ENCODE data around the gene EIPR1. TPM values are rescaled to one million over a fixed set of nuclear protein-coding genes. Genes with fewer than 3 reads are reported as not detected.

The EIPR1 gene
- total RNA-seq, 1 donor from 2014 or later: 43.3 TPM

DNA sequence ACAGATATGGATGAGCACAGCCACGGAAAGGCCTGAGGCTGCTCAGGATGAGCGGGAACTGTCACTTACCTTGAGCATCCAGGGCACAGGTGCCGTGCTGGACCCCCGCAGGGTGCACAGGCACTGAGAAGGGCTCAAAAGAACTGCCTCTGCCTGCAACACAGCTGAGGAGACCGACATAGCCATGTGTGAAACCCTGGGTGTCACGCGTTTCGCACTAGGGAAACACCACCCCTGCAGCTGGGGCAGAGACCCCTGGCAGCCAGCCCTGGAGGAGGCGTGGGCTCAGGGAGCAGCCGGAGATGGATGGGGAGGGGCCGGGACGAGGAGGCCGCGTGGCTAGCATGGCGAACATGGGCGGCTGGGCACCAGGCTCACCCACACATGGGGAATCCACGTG is 228.9 kb downstream of the EIPR1 start:
- DNase-seq (ENCODE audit: low read depth): no peak

GRCh38 chr2:3147651-3148530 is 229.7 kb downstream of the EIPR1 start:
- no peak for DNase-seq (ENCODE audit: low read depth)

DNA sequence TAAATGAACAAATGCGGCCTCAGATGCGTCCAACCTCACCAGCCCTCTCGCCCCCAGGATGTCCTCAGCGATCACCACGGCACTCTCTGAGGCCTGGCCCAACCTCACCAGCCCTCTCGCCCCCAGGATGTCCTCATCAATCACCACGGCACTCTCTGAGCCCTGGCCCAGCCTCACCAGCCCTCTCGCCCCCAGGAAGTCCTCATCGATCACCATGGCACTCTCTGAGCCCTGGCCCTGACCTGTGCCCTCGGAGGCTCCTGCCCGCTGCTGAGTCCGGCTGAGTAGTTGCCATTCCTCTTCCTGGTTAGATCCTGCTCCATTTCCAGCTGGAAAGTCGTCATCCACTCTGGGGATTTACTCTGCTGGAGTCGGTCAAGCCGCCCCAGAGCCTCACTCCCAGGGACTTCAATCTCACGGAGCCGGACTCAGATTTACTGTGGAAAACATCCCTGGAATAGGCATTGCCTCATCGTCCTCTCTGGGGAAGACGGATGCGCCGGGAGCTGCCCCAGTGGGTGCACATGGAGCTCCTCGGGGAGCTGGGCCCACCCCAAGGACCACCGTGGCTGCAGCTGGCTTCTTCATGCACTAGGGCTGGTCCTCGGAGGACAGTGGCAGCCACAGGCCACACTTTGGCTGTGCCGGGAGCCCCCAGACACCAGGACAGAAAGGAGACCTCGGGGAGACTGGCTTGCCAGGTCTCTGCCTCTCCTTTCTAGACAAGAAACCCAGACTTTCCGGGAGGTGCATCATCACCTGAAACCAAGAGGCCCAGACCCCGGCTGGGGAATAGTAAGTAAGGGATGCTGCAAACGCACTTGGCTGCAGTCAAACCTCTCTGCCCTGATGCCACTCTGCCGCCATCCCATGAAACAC is 230.6 kb downstream of the EIPR1 start:
- DNase-seq (ENCODE audit: low read depth): no peak

- no peak for DNase-seq (ENCODE audit: low read depth)
Measured at GRCh38 chr2:3146175-3146574, 231.4 kb downstream of the EIPR1 start.

- no peak for DNase-seq (ENCODE audit: low read depth)
Measured at GRCh38 chr2:3145471-3146021, 232.1 kb downstream of the EIPR1 start.

DNA sequence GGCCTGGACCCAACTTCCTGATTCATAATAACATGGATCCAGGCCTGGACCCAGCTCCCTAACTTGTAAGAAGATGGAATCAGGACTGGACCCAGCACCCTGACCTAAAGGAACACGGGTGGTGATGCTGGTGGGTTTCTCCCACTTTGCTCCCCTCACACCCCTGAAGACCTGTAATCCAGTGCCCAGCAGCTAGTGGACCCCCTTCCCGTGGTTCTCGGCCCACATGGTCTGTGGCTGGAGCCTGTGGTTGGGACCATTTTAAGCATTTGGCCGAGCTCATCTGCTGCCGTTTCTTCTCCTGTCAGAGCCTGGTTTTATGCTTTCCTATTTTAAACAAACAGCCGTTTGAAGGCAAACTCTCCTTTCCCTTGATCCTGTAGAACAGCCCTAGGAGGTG is 232.8 kb downstream of the EIPR1 start:
- DNase-seq (ENCODE audit: low read depth): no peak

GRCh38 chr2:3143602-3144001 is 234.0 kb downstream of the EIPR1 start:
- no peak for DNase-seq (ENCODE audit: low read depth)

- no peak for DNase-seq (ENCODE audit: low read depth)
Measured at GRCh38 chr2:3142961-3143571, 234.6 kb downstream of the EIPR1 start.

DNA sequence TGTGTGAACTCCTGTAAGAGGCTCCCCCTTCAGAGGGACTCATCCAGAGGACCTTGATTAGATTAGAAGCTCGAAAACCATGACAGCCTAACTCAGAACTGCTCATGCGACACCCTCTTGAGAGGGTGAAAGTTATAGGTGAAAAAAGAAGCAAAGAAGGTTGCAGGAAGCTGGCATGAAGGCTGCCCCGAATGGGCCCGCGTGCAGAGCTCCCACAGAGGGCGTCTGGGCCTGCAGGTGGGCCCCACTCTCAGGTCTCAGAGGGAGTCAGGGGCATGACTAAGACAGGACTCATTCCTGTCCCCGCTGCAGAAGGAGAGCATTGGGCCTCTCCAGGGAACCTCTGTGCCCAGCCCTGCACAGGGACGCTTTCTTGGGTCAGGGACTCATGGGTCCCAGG is 235.4 kb downstream of the EIPR1 start:
- DNase-seq (ENCODE audit: low read depth): no peak

GRCh38 chr2:3141696-3142095 is 235.9 kb downstream of the EIPR1 start:
- no peak for DNase-seq (ENCODE audit: low read depth)

- no peak for DNase-seq (ENCODE audit: low read depth)
Measured at GRCh38 chr2:3139906-3140305, 237.7 kb downstream of the EIPR1 start.

Other genes starting within 250 kb of the EIPR1 start
- 37.3 and 47.2 TPM in 2 replicates for gene TRAPPC12, start 1.9 kb upstream of the EIPR1 start, total RNA-seq
- 32.5 and 35.3 TPM in 2 replicates for gene ADI1, start 141.7 kb upstream of the EIPR1 start, total RNA-seq
- 27.1 and 47.1 TPM in 2 replicates for gene RNASEH1, start 180.5 kb upstream of the EIPR1 start, total RNA-seq
- gene RPS7, start 197.4 kb upstream of the EIPR1 start, total RNA-seq: 725 and 2,271 TPM in 2 replicates
- gene COLEC11, start 217.3 kb upstream of the EIPR1 start, total RNA-seq: not detected in 2 replicates